ENCODE measurements around the gene TPRG1.

TPRG1 gene

DNA sequence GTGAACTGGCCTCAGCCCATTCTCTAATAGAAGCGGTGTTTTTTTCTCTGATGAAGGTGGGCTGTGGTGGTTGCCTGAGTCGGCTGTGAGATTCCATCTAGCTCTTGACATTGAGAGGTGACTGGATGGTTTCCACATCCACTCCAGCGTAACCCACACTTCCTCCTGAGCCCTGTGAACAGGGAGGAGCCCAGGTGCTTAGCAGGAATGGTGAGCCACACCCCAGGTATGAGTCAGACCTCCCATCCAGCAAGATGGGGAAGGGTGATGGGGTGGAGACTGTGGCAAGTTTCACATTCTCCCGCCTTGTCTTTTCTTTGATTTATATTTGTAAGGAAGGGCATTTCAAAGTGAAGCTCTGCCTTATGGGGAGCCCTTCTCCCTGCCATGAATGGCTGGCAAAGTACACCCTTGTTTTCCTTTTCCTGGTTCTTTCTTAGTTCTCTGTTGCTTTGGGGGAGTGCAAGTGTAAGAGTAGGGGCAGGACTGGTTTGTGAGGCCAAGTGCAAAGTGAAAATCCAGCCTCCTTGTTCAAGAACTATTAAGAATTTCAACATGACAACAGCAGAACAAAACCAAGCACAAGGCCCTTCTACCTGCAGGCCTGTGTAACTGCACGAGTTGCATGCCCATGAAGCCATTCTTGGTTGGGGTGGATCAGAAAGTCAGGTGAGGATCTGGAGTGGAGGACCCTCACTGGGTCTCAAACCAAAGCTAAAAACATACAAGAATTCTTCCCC lies 4.6 kb upstream of the TPRG1 start:
- Histone ChIP-seq H3K9ac (ENCODE audit: low read depth, low read length) (no peak overlapping the region), H3K4me1 (ENCODE audit: control insufficient read depth, insufficient read depth, low read length) (no peaks in the 10 kb centered on the region), H3K27me3 (ENCODE audit: control insufficient read depth, insufficient read depth, low read length) (no peaks in the 10 kb centered on the region), H3K9me3 (ENCODE audit: control insufficient read depth, insufficient read depth, low read length) (no peaks in the 10 kb centered on the region), H3K36me3 (ENCODE audit: control insufficient read depth, insufficient read depth, low read length) (no peaks in the 10 kb centered on the region), H3K4me3 (ENCODE audit: low read depth, low read length) (no peak overlapping the region)

DNA sequence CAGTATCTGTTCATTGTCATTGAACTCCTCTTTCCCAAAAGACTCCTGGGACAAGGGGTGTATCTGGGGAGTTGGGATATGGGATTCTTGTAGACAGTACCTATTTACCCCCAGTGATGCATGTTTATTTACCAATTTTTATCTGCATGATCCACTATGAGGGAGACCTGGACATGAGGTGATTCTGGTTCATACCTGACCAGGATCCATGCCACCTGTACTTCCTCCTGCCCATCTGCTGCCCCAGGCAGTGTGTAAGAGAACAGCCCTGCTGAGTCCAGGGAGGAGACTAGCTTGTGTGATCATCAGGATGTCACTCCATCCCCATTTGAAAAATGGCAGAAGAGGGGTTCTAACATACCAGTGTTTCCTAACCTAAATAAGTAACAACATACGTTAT lies 3.1 kb upstream of the TPRG1 start:
- Histone ChIP-seq H3K9ac (ENCODE audit: low read depth, low read length) (no peak overlapping the region), H3K36me3 (ENCODE audit: control insufficient read depth, insufficient read depth, low read length) (no peaks in the 10 kb centered on the region), H3K4me1 (ENCODE audit: control insufficient read depth, insufficient read depth, low read length) (no peaks in the 10 kb centered on the region), H3K4me3 (ENCODE audit: low read depth, low read length) (no peak overlapping the region), H3K27me3 (ENCODE audit: control insufficient read depth, insufficient read depth, low read length) (no peaks in the 10 kb centered on the region), H3K9me3 (ENCODE audit: control insufficient read depth, insufficient read depth, low read length) (no peaks in the 10 kb centered on the region)

- Histone ChIP-seq H3K4me3 (ENCODE audit: low read depth, low read length) (no peak overlapping the region), H3K9ac (ENCODE audit: low read depth, low read length) (no peak overlapping the region), H3K4me1 (ENCODE audit: control insufficient read depth, insufficient read depth, low read length) (no peaks in the 10 kb centered on the region), H3K9me3 (ENCODE audit: control insufficient read depth, insufficient read depth, low read length) (no peaks in the 10 kb centered on the region), H3K27me3 (ENCODE audit: control insufficient read depth, insufficient read depth, low read length) (no peaks in the 10 kb centered on the region), H3K36me3 (ENCODE audit: control insufficient read depth, insufficient read depth, low read length) (no peaks in the 10 kb centered on the region)
Observed at GRCh38 chr3:189169728-189170127, 2.0 kb upstream of the TPRG1 start.

DNA sequence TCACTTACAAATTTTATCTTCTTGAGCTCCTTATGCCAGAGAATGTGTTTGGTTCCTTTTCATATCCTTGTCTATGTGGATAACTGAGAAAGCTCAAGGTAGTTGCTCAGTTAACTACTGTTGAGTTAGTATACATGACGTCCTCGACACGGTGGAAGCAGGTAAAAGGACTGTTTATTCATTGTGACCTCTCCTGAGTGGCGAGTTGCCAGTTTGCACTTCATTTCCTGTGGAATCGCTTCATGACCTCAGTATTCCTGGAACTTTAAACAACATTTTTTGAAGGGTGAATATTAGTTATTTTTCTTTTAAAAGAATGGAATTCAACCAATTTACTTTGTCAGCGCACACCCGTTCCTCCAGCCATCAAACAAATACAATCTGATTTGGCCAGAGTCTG lies 1.2 kb upstream of the TPRG1 start:
- H3K4me1 ChIP-seq (ENCODE audit: control insufficient read depth, insufficient read depth, low read length) = no peaks in the 10 kb centered on the region
- no peaks in the 10 kb centered on the region for H3K9me3 ChIP-seq (ENCODE audit: control insufficient read depth, insufficient read depth, low read length)
- H3K27me3 ChIP-seq (ENCODE audit: control insufficient read depth, insufficient read depth, low read length) = no peaks in the 10 kb centered on the region
- H3K36me3 ChIP-seq (ENCODE audit: control insufficient read depth, insufficient read depth, low read length) = no peaks in the 10 kb centered on the region
- H3K4me3 ChIP-seq (ENCODE audit: low read depth, low read length) = no peak overlapping the region
- H3K9ac ChIP-seq (ENCODE audit: low read depth, low read length) = no peak overlapping the region

- Histone ChIP-seq H3K4me1 (ENCODE audit: control insufficient read depth, insufficient read depth, low read length) (no peaks in the 10 kb centered on the region), H3K27me3 (ENCODE audit: control insufficient read depth, insufficient read depth, low read length) (no peaks in the 10 kb centered on the region), H3K9me3 (ENCODE audit: control insufficient read depth, insufficient read depth, low read length) (no peaks in the 10 kb centered on the region), H3K4me3 (ENCODE audit: low read depth, low read length) (no peak overlapping the region), H3K36me3 (ENCODE audit: control insufficient read depth, insufficient read depth, low read length) (no peaks in the 10 kb centered on the region), H3K9ac (ENCODE audit: low read depth, low read length) (no peak overlapping the region)
Observed at GRCh38 chr3:189172668-189173419, 1.1 kb downstream of the TPRG1 start.

- Histone ChIP-seq H3K27me3 (ENCODE audit: control insufficient read depth, insufficient read depth, low read length) (no peaks in the 10 kb centered on the region), H3K9me3 (ENCODE audit: control insufficient read depth, insufficient read depth, low read length) (peaks cover 3% of the 10 kb centered on the region), H3K4me1 (ENCODE audit: control insufficient read depth, insufficient read depth, low read length) (no peaks in the 10 kb centered on the region), H3K9ac (ENCODE audit: low read depth, low read length) (no peak overlapping the region), H3K36me3 (ENCODE audit: control insufficient read depth, insufficient read depth, low read length) (no peaks in the 10 kb centered on the region), H3K4me3 (ENCODE audit: low read depth, low read length) (no peak overlapping the region)
Observed at GRCh38 chr3:189184566-189184965, 12.8 kb downstream of the TPRG1 start.

DNA sequence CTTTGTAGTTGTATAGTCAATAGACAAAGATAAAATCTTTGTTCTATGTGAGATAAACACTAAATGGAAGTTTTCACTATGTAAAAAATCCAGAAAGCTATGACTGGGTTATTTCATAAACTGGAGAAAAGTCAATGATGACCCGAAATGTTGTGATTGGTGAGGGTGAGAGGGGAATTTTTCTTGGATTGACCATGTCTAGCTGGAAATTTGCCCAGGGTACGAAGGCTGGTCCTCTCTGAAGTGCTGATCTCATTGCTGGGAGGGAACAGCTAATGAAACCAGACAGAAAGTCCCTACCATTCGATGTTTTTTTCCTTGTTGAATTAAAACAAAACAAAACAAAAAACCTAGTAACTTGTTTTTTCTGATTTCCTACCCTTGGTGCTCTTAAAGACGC lies 14.3 kb downstream of the TPRG1 start:
- no peak overlapping the region for H3K4me3 ChIP-seq (ENCODE audit: low read depth, low read length)

DNA sequence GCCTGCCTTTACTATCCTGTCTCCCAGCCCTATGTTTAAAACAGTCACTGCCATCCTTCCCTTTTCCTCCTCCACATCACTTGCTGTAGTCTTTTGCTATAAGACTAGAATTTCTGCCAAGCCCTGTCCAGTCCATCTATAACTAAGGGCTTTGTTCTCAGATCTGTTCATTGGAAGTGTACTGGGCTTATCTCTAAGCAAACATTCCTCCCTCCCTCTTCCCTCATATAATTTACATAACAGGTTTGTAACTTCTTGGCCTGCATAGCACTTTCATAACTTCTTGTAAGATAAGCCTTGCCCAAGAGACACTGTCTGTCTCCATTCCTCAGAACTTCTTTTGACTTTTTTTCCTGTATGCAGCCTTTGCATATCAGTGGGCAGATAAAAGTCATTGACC lies 16.7 kb downstream of the TPRG1 start:
- Histone ChIP-seq H3K9ac (ENCODE audit: low read depth, low read length) (no peak overlapping the region), H3K4me1 (ENCODE audit: control insufficient read depth, insufficient read depth, low read length) (no peaks in the 10 kb centered on the region), H3K27me3 (ENCODE audit: control insufficient read depth, insufficient read depth, low read length) (no peaks in the 10 kb centered on the region), H3K4me3 (ENCODE audit: low read depth, low read length) (no peak overlapping the region), H3K9me3 (ENCODE audit: control insufficient read depth, insufficient read depth, low read length) (no peaks in the 10 kb centered on the region), H3K36me3 (ENCODE audit: control insufficient read depth, insufficient read depth, low read length) (no peaks in the 10 kb centered on the region)

More for the DNA sequence above, 14.3 kb downstream of the TPRG1 start:
- Histone ChIP-seq H3K27me3 (ENCODE audit: control insufficient read depth, insufficient read depth, low read length) (no peaks in the 10 kb centered on the region), H3K9me3 (ENCODE audit: control insufficient read depth, insufficient read depth, low read length) (no peaks in the 10 kb centered on the region), H3K9ac (ENCODE audit: low read depth, low read length) (no peak overlapping the region), H3K4me1 (ENCODE audit: control insufficient read depth, insufficient read depth, low read length) (no peaks in the 10 kb centered on the region), H3K36me3 (ENCODE audit: control insufficient read depth, insufficient read depth, low read length) (no peaks in the 10 kb centered on the region)

DNA sequence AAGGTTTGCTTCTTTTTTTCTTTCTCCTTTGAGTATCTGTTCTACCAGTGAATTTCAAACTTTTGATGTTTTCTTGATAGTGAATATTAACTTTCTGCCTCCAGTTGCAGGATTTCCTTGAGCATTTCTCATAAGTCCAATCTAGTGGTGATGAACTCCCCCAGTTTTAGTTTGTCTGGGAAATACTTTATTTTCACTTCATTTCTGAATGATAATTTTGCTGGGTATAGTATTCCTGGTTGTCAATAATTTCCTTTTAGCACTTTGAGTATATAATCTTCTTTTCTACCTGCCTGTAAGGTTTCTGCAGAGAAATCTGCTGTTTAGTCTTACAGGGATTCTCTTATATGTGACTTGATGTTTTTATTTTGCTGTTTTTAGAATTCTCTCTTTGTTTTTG lies 21.0 kb downstream of the TPRG1 start:
- H3K9ac ChIP-seq (ENCODE audit: low read depth, low read length) = no peak overlapping the region
- no peaks in the 10 kb centered on the region for H3K9me3 ChIP-seq (ENCODE audit: control insufficient read depth, insufficient read depth, low read length)
- H3K27me3 ChIP-seq (ENCODE audit: control insufficient read depth, insufficient read depth, low read length) = no peaks in the 10 kb centered on the region
- no peak overlapping the region for H3K4me3 ChIP-seq (ENCODE audit: low read depth, low read length)
- H3K4me1 ChIP-seq (ENCODE audit: control insufficient read depth, insufficient read depth, low read length) = no peaks in the 10 kb centered on the region
- H3K36me3 ChIP-seq (ENCODE audit: control insufficient read depth, insufficient read depth, low read length) = no peaks in the 10 kb centered on the region

DNA sequence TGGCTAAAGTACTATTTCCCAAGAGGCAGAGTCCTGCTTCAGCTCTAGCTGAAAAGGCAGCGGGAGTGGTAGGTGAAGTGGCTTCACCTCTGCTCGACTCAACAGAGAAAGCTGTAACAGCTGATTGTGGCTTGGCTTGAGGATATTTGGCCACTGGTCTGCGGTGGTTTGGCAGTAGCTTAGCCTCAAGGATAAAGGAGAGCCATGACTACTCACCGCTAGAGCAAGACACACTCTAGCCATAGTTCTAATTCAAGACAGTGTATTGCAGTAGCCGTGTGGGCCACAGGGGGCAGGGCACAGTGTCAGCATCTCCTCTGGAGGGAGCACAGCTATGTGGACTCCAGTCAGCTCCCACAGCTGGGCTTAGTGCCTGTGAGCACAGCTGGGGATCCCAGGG lies 23.5 kb downstream of the TPRG1 start:
- H3K27me3 ChIP-seq (ENCODE audit: control insufficient read depth, insufficient read depth, low read length) = no peaks in the 10 kb centered on the region
- no peaks in the 10 kb centered on the region for H3K36me3 ChIP-seq (ENCODE audit: control insufficient read depth, insufficient read depth, low read length)
- H3K4me3 ChIP-seq (ENCODE audit: low read depth, low read length) = no peak overlapping the region
- no peaks in the 10 kb centered on the region for H3K4me1 ChIP-seq (ENCODE audit: control insufficient read depth, insufficient read depth, low read length)
- no peak overlapping the region for H3K9ac ChIP-seq (ENCODE audit: low read depth, low read length)
- H3K9me3 ChIP-seq (ENCODE audit: control insufficient read depth, insufficient read depth, low read length) = no peaks in the 10 kb centered on the region

DNA sequence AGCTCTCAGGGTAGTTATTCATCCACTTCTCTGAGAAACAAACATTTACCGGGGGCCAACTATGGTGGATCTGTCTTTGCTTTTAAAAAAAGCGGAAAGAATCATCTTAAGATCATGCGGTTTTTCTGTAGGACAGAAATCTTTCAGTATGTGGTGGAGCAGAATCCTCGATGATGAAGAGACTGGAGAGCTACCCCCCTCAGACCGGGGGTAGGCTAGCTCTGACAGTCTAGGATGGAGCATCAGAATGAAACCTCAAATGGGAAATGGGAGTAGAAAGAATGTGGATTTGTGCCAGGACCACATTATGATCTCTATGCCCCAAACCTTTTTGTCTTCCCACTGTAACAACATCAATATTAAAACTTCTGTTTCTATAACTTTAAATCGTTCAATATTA lies 30.3 kb downstream of the TPRG1 start:
- Histone ChIP-seq H3K27me3 (ENCODE audit: control insufficient read depth, insufficient read depth, low read length) (no peaks in the 10 kb centered on the region), H3K4me3 (ENCODE audit: low read depth, low read length) (no peak overlapping the region), H3K9ac (ENCODE audit: low read depth, low read length) (no peak overlapping the region), H3K4me1 (ENCODE audit: control insufficient read depth, insufficient read depth, low read length) (no peaks in the 10 kb centered on the region), H3K36me3 (ENCODE audit: control insufficient read depth, insufficient read depth, low read length) (no peaks in the 10 kb centered on the region), H3K9me3 (ENCODE audit: control insufficient read depth, insufficient read depth, low read length) (no peaks in the 10 kb centered on the region)

DNA sequence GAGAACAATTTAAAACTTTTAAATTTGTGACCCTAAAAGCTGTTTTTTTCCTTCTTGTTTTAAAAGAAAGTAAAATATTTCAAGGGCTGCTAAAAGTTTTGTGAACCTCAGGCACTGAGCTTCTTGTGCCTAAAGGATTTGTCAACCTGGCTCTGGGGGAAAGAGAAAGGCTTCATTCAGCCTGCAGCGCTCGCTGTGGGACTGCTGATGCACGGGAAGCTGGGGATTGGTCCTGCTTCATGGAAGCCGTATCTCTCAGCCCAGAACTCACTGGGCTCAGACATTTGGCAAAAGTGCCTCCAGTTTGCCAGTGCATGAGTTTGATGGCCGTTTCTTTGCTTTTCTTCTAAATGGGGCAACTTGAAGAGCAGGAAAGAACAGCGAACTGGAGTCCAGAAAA lies 30.8 kb downstream of the TPRG1 start:
- H3K27me3 ChIP-seq (ENCODE audit: control insufficient read depth, insufficient read depth, low read length) = no peaks in the 10 kb centered on the region
- H3K4me1 ChIP-seq (ENCODE audit: control insufficient read depth, insufficient read depth, low read length) = no peaks in the 10 kb centered on the region
- H3K9me3 ChIP-seq (ENCODE audit: control insufficient read depth, insufficient read depth, low read length) = no peaks in the 10 kb centered on the region
- H3K9ac ChIP-seq (ENCODE audit: low read depth, low read length) = no peak overlapping the region
- no peak overlapping the region for H3K4me3 ChIP-seq (ENCODE audit: low read depth, low read length)
- H3K36me3 ChIP-seq (ENCODE audit: control insufficient read depth, insufficient read depth, low read length) = no peaks in the 10 kb centered on the region
